Keratinocyte (primary cell): Measurements from ENCODE around the gene RAB21.

Source experiments
- CTCF ChIP-seq, 3 experiments: IDR thresholded peaks in 1 of 3; conservative IDR thresholded peaks in 1 of 3; optimal IDR thresholded peaks in 1 of 3; 2 replicates in 2 of 3; 3 replicates in 1 of 3; pipeline versions ENCODE3 to v1.5.1; 2011; ENCODE audit warnings: low read length in 3 of 3, mild to moderate bottlenecking in 3 of 3, moderate library complexity in 2 of 3, control low read depth in 1 of 3, inconsistent platforms in 1 of 3; ENCODE audit not compliant: insufficient read depth in 2 of 3; ENCODE audit errors: extremely low read depth in 1 of 3
- EZH2 ChIP-seq: IDR thresholded peaks from one replicate; pipeline ENCODE4 v1.6.1; 2012; ENCODE audit warnings: inconsistent platforms, mild to moderate bottlenecking, low read length, moderate library complexity

- TF ChIP-seq CTCF (optimal IDR thresholded peaks at IDR 0.05 in 1 of 3, IDR thresholded peaks at IDR 0.05 in 1 of 3, conservative IDR thresholded peaks at IDR 0.05 in 1 of 3; ENCODE audit: extremely low read depth in 1 of 3, insufficient read depth in 2 of 3, low read length in 3 of 3) (no peak), EZH2 (no peak)
Observed at GRCh38 chr12:71721783-71722505, 32.7 kb upstream of the RAB21 start.
